ENCODE results near the gene DDX56. TPM values are rescaled to one million over a fixed set of nuclear protein-coding genes. Genes with fewer than 3 reads are reported as not detected.

DDX56 gene
- total RNA-seq, 1 experiment from 2014 or later, result 119 TPM

DNA sequence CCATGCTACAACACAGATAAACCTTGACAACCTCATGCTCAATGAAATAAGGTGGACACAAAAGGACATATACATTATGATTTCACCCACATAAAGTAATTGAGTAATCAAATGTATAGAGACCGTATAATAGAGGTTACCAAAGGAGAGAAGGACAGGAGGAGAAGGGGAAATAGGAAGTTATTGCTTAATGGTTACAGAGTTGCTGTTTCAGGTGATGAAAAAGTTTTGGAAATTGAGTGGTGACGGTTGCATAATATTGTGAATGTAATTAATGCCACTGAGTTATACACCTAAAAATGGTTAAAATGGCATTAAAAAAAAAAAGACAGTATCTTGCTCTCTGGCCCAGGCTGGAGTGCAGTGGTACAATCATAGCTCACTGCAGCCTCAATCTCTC lies 31.2 kb upstream of the DDX56 start:
- peak overlapping the region; percentile 99; the same call in 1 of the 2 replicates for H3K4me2 ChIP-seq (ENCODE audit: low read length)

DNA sequence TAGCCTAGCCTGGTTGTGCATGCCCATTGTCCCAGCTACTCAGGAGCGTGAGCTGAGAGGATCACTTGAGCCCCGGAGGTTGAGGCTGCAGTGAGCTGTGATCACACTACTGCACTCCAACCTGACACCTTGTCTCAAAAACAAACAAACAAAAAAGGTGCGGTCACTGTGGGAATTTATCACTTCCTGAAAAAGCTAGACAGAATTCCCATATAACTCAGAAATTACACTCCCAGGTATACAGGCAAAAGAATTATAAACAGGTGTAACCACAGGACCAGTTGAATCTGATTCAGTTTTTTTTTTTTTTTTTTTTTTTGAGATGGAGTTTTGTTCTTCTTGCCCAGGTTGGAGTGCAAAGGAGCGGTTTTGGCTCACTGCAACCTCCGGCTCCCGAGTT lies 29.5 kb upstream of the DDX56 start:
- H3K9me2 ChIP-seq (replicated peaks; ENCODE audit: low read length), result no peaks in the 10 kb centered on the region
- no peak overlapping the region for H3K4me2 ChIP-seq (ENCODE audit: low read length)
- H3K9ac ChIP-seq (ENCODE audit: low read length), result no peak overlapping the region
- no peaks in the 10 kb centered on the region for H3F3A ChIP-seq (ENCODE audit: low read length, unreplicated experiment)
- DNase-seq, result peak; percentile 38
- no peaks in the 10 kb centered on the region for H3K27me3 ChIP-seq (ENCODE audit: low read length)
- ChIA-PET POLR2A (ENCODE audit: unreplicated experiment) (interaction anchor here (0.6 kb wide), 1 partner anchor 8 kb away, joined by 3 read pairs; no protein-coding TSS in a partner anchor), CTCF (no interaction called here)
- H2AFZ ChIP-seq (ENCODE audit: low read length), result no peak overlapping the region
- peaks cover 16% of the 10 kb centered on the region for H3K4me1 ChIP-seq (ENCODE audit: insufficient read depth, low read length)
- no peaks in the 10 kb centered on the region for H4K20me1 ChIP-seq (ENCODE audit: low read length)
- H3K27ac ChIP-seq (ENCODE audit: low read length), result no peak overlapping the region
- H3K79me2 ChIP-seq (ENCODE audit: low read length), result peaks cover 13% of the 10 kb centered on the region
- BruUV-seq (replicated peaks), result no TSS peak
- no peak for ATAC-seq
- H3K36me3 ChIP-seq (ENCODE audit: low read depth, low read length), result no peaks in the 10 kb centered on the region
- H3K4me3 ChIP-seq (ENCODE audit: low read length), result no peak overlapping the region
- H3K9me3 ChIP-seq (ENCODE audit: low read length), result no peaks in the 10 kb centered on the region
- no peak for TF ChIP-seq EZH2 (IDR thresholded peaks at IDR 0.05; ENCODE audit: low read length, unreplicated experiment)
- TF ChIP-seq CTCF (conservative IDR thresholded peaks at IDR 0.05; ENCODE audit: low read depth, low read length), result no peak
- no peak for TF ChIP-seq EZH2phosphoT487 (IDR thresholded peaks at IDR 0.05; ENCODE audit: borderline replicate concordance, low read length)
- intact Hi-C loops (cut with micrococcal nuclease), result loop anchor here (10.0 kb wide), 1 partner anchor 132 kb away; no protein-coding TSS in a partner anchor

More for the DNA sequence above, 31.2 kb upstream of the DDX56 start:
- H3K9ac ChIP-seq (ENCODE audit: low read length), result no peak overlapping the region
- ATAC-seq, result no peak
- H3K27ac ChIP-seq (ENCODE audit: low read length), result no peak overlapping the region
- no peaks in the 10 kb centered on the region for H3K9me3 ChIP-seq (ENCODE audit: low read length)
- H3K9me2 ChIP-seq (replicated peaks; ENCODE audit: low read length), result no peaks in the 10 kb centered on the region
- CTCF ChIA-PET, result no interaction called here
- H3K27me3 ChIP-seq (ENCODE audit: low read length), result no peaks in the 10 kb centered on the region
- BruUV-seq (replicated peaks), result no TSS peak
- peaks cover 23% of the 10 kb centered on the region for H3K4me1 ChIP-seq (ENCODE audit: insufficient read depth, low read length)
- no peak for DNase-seq
- no peaks in the 10 kb centered on the region for H4K20me1 ChIP-seq (ENCODE audit: low read length)
- no peak overlapping the region for H2AFZ ChIP-seq (ENCODE audit: low read length)
- H3K36me3 ChIP-seq (ENCODE audit: low read depth, low read length), result no peaks in the 10 kb centered on the region
- TF ChIP-seq EZH2 (IDR thresholded peaks at IDR 0.05; ENCODE audit: low read length, unreplicated experiment), result no peak
- TF ChIP-seq EZH2phosphoT487 (IDR thresholded peaks at IDR 0.05; ENCODE audit: borderline replicate concordance, low read length), result no peak
- TF ChIP-seq CTCF (conservative IDR thresholded peaks at IDR 0.05; ENCODE audit: low read depth, low read length), result no peak
- intact Hi-C loops (cut with micrococcal nuclease), result loop anchor here (10.0 kb wide), 1 partner anchor 130 kb away; no protein-coding TSS in a partner anchor
- H3K4me3 ChIP-seq (ENCODE audit: low read length), result peak overlapping the region; percentile 81; the same call in 1 of the 2 replicates
- H3F3A ChIP-seq (ENCODE audit: low read length, unreplicated experiment), result no peaks in the 10 kb centered on the region
- POLR2A ChIA-PET (ENCODE audit: unreplicated experiment), result no interaction called here
- peaks cover 31% of the 10 kb centered on the region for H3K79me2 ChIP-seq (ENCODE audit: low read length)

DNA sequence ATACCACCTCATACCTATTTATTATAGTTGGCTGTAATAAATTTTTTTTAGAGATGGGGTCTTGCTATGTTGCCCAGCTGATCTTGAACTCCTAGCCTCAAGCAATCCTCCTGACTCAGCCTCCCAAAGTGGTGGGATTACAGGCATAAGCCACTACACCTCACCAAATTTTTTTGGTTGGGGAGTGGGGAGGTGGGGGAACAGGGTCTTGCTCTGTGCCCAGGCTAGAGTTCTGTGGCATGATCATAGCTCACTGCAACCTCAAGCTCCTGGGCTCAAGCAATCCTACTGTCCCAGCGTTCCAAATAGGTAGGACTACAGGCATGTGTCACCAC lies 28.8 kb upstream of the DDX56 start:
- Histone ChIP-seq H4K20me1 (ENCODE audit: low read length) (no peaks in the 10 kb centered on the region), H3K79me2 (ENCODE audit: low read length) (peaks cover 7% of the 10 kb centered on the region), H3K4me2 (ENCODE audit: low read length) (no peak overlapping the region), H3K36me3 (ENCODE audit: low read depth, low read length) (no peaks in the 10 kb centered on the region), H3K9me3 (ENCODE audit: low read length) (no peaks in the 10 kb centered on the region), H3K4me3 (ENCODE audit: low read length) (no peak overlapping the region), H3K27me3 (ENCODE audit: low read length) (no peaks in the 10 kb centered on the region), H3F3A (ENCODE audit: low read length, unreplicated experiment) (no peaks in the 10 kb centered on the region), H3K9me2 (replicated peaks; ENCODE audit: low read length) (no peaks in the 10 kb centered on the region), H3K9ac (ENCODE audit: low read length) (no peak overlapping the region), H3K4me1 (ENCODE audit: insufficient read depth, low read length) (peaks cover 9% of the 10 kb centered on the region), H3K27ac (ENCODE audit: low read length) (no peak overlapping the region), H2AFZ (ENCODE audit: low read length) (no peak overlapping the region)
- ATAC-seq (no peak), DNase-seq (no peak)
- ChIA-PET POLR2A (ENCODE audit: unreplicated experiment) (no interaction called here), CTCF (no interaction called here)
- BruUV-seq (replicated peaks), result no TSS peak
- TF ChIP-seq EZH2 (IDR thresholded peaks at IDR 0.05; ENCODE audit: low read length, unreplicated experiment) (no peak), CTCF (conservative IDR thresholded peaks at IDR 0.05; ENCODE audit: low read depth, low read length) (no peak), EZH2phosphoT487 (IDR thresholded peaks at IDR 0.05; ENCODE audit: borderline replicate concordance, low read length) (no peak)
- intact Hi-C loops (cut with micrococcal nuclease), result loop anchor here (10.0 kb wide), 1 partner anchor 132 kb away; no protein-coding TSS in a partner anchor
